AG04449 (cell line): Measurements from ENCODE around the gene DISP3.

ENCODE experiments used
- CTCF ChIA-PET: fragments of 350-600 bp; formaldehyde crosslinking; extraction: SDS; loops from one replicate; lab custom pipeline; 2021; ENCODE audit warnings: antibody characterized with exemption; lab: Yijun Ruan, JAX
- POLR2A ChIA-PET: fragments of 400-600, 350-600 bp; formaldehyde crosslinking; extraction: SDS; loops from one replicate; lab custom pipeline; 2020; ENCODE audit warnings: antibody characterized with exemption, inconsistent platforms; lab: Yijun Ruan, JAX
- DNase-seq: peaks from one replicate; pipeline ENCODE4 v3.0.0-alpha.2; 2010; ENCODE audit warnings: low read depth, low spot score
- H3K4me3 ChIP-seq: 2 replicates; pipeline ENCODE4 v1.5.1; 2011; ENCODE audit warnings: low read depth, mild to moderate bottlenecking, control low read depth, low read length
- TF ChIP-seq, protein P1 (sequence below): IDR thresholded peaks from one replicate; pipeline ENCODE4 v1.5.1; 2011; ENCODE audit warnings: mild to moderate bottlenecking, moderate library complexity, low read length, control low read depth, inconsistent platforms; ENCODE audit not compliant: insufficient read depth; ENCODE audit errors: missing control alignments

DISP3 gene

DNA sequence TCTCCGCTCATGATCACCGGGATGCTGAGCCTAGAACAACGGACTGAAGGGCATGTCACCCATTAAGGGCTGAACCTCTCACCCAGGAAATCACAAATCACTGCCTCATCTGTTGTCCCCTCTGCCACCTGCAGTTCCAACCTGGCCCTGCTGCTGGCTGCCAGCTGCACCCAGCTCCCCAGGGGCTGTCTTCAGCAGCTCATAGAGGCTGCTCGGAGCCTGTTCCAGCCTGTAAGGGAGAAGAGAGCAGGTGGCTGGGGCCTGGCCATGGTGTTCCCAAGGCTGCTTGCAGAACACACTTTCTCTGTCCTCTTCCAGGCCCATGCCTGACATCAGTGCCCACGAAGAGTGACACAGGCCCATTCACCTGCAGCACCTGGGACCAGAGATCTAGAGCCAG lies 44.5 kb upstream of the DISP3 start:
- DNase-seq, result no peak
- ChIA-PET POLR2A (no interaction called here), CTCF (no interaction called here)
- TF ChIP-seq, protein P1, sequence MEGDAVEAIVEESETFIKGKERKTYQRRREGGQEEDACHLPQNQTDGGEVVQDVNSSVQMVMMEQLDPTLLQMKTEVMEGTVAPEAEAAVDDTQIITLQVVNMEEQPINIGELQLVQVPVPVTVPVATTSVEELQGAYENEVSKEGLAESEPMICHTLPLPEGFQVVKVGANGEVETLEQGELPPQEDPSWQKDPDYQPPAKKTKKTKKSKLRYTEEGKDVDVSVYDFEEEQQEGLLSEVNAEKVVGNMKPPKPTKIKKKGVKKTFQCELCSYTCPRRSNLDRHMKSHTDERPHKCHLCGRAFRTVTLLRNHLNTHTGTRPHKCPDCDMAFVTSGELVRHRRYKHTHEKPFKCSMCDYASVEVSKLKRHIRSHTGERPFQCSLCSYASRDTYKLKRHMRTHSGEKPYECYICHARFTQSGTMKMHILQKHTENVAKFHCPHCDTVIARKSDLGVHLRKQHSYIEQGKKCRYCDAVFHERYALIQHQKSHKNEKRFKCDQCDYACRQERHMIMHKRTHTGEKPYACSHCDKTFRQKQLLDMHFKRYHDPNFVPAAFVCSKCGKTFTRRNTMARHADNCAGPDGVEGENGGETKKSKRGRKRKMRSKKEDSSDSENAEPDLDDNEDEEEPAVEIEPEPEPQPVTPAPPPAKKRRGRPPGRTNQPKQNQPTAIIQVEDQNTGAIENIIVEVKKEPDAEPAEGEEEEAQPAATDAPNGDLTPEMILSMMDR, result no peak
- no peak overlapping the region for H3K4me3 ChIP-seq

DNA sequence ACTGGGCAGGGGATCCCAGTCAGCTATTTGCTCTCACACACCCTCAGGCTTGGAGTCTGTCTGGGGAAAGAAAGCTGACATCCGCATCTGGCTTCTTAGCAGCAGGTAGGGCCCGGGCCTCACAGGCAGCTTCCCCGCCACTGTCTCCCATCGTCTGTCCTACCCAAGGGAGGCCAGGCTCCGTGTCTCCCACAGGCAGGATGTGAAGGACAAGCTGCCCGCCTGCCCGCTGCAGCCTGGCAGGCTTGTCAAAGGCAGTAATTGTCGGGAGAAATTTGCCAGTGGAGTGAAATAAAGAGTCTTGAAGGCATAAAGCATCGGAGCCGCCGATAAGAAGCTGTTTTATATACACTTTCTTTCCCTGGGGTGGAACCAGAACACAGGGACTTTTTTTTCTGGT lies 44.0 kb upstream of the DISP3 start:
- TF ChIP-seq, protein P1, result no peak
- ChIA-PET POLR2A (no interaction called here), CTCF (no interaction called here)
- H3K4me3 ChIP-seq, result no peak overlapping the region
- DNase-seq, result no peak

DNA sequence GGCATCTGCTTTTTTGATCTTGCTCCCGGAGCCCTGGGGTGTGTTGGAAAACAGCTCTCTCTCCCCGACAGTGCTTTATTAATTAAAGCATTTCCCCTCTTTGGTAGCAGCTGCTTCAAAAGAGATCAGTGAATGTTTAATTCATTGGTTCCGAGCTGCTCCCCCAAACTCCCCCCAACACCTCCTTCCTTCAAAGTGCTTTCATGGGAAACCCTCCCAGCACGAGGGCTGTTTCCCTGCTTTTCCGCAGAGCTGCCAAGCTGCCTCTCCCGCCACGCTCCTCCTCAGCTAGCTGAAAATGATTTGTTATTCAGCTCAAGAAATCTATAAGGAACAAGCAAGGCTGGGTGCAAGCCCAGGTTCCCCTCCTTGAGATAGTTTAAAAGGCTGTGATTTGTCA lies 40.0 kb upstream of the DISP3 start:
- H3K4me3 ChIP-seq, result no peak overlapping the region
- ChIA-PET POLR2A (no interaction called here), CTCF (no interaction called here)
- DNase-seq, result no peak
- TF ChIP-seq, protein P1, result no peak

DNA sequence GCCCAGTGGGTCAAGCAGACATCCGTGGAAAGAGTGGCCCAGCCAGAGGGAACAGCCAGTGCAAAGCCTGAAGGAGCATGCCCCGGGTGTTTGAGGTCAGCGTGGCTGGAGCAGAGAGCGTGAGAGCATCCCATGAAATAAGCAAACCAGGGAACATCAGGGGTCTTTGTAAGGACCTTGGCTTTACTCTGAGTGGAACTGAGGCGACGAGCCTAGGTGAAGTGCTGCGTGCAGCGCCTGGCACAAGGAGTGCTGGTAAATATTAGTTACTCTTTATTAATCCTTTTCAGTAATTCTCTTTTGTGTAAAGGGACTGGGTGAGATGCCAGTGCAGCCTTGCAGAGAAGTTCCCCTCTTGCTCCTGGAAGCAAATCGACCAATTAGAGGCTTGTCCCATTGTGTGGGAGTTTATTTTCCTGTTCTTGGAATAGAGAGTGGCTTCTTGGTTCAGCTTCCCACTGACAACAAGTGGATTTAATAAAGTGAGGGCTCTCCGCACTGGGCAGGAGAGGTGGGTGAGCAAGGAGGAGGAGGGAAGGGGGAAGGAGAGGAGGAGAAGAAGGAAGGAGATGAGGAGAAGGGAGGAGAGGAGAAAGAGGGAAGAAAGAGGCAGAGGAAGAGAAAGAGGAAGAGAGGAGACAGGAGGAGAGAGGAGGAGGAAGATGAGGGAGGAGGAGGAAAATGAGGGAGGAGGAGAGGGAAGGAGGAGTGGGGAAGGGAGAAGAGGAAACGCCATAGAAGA lies 37.6 kb upstream of the DISP3 start:
- ChIA-PET CTCF (no interaction called here), POLR2A (no interaction called here)
- no peak for DNase-seq
- no peak overlapping the region for H3K4me3 ChIP-seq
- TF ChIP-seq, protein P1, result no peak

DNA sequence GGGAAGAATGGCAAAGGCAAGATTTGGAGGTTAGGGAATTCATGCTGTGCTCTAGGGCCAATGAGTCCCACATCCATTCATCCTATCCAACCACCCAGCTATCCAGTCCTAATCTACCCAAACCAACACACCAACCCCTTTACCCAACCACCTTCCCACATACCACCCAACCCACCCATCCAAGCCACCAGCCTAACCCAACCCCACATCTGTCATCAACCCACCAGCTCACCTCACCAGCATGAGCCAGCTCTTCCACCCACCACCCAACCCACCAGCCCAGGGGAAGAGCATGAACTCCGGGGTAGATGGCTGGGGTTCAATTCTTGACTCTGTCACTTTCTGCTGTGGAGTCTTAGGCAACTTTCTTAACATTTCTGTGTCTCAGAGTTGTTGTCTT lies 35.9 kb upstream of the DISP3 start:
- DNase-seq, result no peak
- ChIA-PET CTCF (no interaction called here), POLR2A (no interaction called here)
- TF ChIP-seq, protein P1, result no peak
- no peak overlapping the region for H3K4me3 ChIP-seq

DNA sequence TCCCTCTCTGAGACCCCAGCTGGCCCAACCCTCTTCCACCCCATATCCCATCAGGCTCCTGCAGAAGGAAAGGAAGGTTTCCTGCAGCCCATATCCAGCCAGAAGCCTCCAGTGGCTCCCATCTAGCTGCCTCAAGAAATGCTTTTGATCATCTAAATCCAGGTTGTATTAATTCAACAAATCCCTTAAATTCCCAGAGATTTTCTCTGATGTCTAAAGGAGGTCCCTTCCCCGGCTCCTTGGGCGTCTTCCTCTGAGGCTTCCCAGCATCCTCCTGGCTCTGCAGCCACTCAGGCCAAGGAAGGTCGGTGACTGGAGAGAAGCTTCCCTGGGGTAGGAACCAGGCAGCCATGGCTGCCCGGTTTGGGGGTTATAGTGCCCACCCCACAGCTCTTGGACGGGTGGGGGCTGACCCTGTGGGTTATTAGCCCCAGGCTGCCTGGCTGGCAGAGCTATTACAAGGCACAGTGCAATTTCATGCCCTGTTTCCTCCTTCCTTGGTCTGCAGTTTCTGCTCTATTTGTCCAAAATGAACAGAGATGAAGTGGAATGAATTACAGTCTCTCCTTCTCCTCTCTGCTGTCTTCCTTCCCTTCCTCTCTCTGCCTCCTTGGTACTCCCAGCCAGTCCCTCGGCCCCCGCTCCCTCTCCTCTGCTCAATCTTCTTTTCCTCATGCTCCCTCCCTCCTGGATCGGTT lies 34.8 kb upstream of the DISP3 start:
- POLR2A ChIA-PET, result no interaction called here
- no peak overlapping the region for H3K4me3 ChIP-seq
- DNase-seq, result no peak
- TF ChIP-seq, protein P1, result no peak
- CTCF ChIA-PET, result no interaction called here
